ENCODE measurements around the gene PRDM16. TPM values are rescaled to one million over a fixed set of nuclear protein-coding genes. Genes with fewer than 3 reads are reported as not detected.

PRDM16 gene
- total and polyA plus RNA-seq, 2 of the 13 experiments (the other 11 are each of a cell fraction or from before 2014, with no cell fraction given) = 0.15 to 0.81 TPM

DNA sequence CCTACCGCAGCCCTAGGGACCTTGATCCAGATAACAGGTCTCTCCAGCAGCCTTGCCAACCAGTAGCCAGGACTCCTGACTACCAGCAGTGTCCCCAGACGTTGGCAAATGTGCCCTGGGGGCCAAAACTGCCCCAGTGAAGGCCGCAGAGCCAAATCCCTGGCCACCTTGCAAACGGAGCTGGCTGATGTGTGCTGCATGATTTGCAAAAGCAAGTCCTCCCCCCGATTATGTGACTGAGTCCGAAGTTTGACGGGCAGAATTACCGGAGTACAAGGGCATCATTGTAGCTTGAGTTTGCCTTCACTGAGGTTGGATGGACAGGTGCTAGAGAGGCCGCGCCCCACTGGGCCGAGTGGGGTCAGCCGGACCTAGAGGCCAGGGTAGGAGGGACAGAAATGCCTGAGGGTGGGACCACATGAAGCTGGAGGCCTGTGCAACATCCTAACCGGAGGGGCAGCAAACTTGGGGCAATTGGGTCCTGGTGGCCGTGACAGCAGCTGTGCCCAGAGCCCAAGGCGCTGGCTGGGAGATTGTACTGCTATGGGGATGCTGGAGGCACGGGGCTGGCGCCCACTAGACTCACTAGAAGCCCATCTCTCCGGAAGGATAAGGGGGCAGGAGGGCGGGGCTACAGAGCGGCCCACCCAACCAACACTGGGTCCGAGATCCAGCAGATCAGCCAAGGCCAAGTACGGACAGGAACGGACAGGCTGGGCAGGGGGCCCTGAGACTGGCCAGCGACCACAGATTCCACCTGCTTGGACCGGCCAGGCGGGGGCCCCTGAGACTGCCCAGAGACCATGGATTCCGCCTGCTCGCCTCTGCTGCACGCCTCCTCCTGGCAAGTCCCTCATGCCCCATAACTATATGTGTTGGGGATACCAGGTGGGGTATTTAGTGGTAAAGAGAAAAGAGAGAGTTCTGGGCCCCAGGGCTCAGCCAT is 388.2 kb downstream of the PRDM16 start:
- ChIA-PET CTCF (ENCODE audit: low intra/inter-chr PET ratio, low total read pairs) (interaction anchor here (1.5 kb wide), 1 partner anchor 14 kb away, joined by 3 read pairs; no protein-coding TSS in a partner anchor), POLR2A (interaction anchor here (0.6 to 11.4 kb wide), 12 partner anchors 8 to 1226 kb away, joined by 3 to 282 read pairs (median 4); no protein-coding TSS in a partner anchor)
- no peaks in the 10 kb centered on the region for H3K9me3 ChIP-seq (ENCODE audit: low read length)
- peak overlapping the region; percentile 67 to 79 (median 70) for H3K4me3 ChIP-seq (replicated peaks in 1 of 3; ENCODE audit: insufficient read depth in 1 of 3, low read depth in 2 of 3, low read length in 3 of 3)
- peaks cover 0 to 2% of the 10 kb centered on the region in 2 experiments; a peak in 1 of 5 replicates for H3K36me3 ChIP-seq (replicated peaks in 1 of 2; ENCODE audit: control insufficient read depth in 1 of 2, insufficient read depth in 2 of 2, low read length in 2 of 2)
- DNase-seq (ENCODE audit: low spot score) (peak; percentile 97), FAIRE-seq (peak; percentile 96), ATAC-seq (peak; percentile 67)
- no peaks in the 10 kb centered on the region for H3K27me3 ChIP-seq (ENCODE audit: control insufficient read depth in 1 of 2, insufficient read depth in 2 of 2, low read length in 2 of 2)
- no peaks in the 10 kb centered on the region; the same call in 1 of the 2 replicates for H4K20me1 ChIP-seq (ENCODE audit: insufficient read depth, low read length)
- H3K4me2 ChIP-seq (ENCODE audit: low read depth, low read length) = peak overlapping the region; percentile 99
- BruUV-seq (replicated peaks) = no TSS peak
- intact Hi-C loops (cut with micrococcal nuclease; ENCODE audit: unreplicated experiment) = no loop called here
- WGBS (ENCODE audit: low lambda C conversion rate) = 3% methylated on average over 11 of the region's 29 CpGs
- H3K79me2 ChIP-seq (ENCODE audit: insufficient read depth, low read length) = peaks cover 43% of the 10 kb centered on the region
- H3K27ac ChIP-seq (ENCODE audit: extremely low read length, insufficient read depth, low read length) = peak overlapping the region; percentile 98
- H3K4me1 ChIP-seq (ENCODE audit: insufficient read depth, low read length) = peaks cover 87% of the 10 kb centered on the region
- no peak overlapping the region for H2AFZ ChIP-seq (ENCODE audit: low read length)
- peak overlapping the region; percentile 86 for H3K9ac ChIP-seq (ENCODE audit: insufficient read depth, low read depth, low read length)
- in situ Hi-C loops (cut with HindIII; ENCODE audit: extremely low pct_ligation_motif_present, low pct_unique_long_range_greater_than_20kb) = no loop called here
- peak; percentile 24; the same call in 1 of the 2 replicates for TF ChIP-seq FOSL2 (CRISPR knock-in tag; IDR thresholded peaks at IDR 0.05)
- no peak for TF ChIP-seq SIN3A (IDR thresholded peaks at IDR 0.05; ENCODE audit: borderline replicate concordance, low read depth, low read length)
- TF ChIP-seq, protein P1, sequence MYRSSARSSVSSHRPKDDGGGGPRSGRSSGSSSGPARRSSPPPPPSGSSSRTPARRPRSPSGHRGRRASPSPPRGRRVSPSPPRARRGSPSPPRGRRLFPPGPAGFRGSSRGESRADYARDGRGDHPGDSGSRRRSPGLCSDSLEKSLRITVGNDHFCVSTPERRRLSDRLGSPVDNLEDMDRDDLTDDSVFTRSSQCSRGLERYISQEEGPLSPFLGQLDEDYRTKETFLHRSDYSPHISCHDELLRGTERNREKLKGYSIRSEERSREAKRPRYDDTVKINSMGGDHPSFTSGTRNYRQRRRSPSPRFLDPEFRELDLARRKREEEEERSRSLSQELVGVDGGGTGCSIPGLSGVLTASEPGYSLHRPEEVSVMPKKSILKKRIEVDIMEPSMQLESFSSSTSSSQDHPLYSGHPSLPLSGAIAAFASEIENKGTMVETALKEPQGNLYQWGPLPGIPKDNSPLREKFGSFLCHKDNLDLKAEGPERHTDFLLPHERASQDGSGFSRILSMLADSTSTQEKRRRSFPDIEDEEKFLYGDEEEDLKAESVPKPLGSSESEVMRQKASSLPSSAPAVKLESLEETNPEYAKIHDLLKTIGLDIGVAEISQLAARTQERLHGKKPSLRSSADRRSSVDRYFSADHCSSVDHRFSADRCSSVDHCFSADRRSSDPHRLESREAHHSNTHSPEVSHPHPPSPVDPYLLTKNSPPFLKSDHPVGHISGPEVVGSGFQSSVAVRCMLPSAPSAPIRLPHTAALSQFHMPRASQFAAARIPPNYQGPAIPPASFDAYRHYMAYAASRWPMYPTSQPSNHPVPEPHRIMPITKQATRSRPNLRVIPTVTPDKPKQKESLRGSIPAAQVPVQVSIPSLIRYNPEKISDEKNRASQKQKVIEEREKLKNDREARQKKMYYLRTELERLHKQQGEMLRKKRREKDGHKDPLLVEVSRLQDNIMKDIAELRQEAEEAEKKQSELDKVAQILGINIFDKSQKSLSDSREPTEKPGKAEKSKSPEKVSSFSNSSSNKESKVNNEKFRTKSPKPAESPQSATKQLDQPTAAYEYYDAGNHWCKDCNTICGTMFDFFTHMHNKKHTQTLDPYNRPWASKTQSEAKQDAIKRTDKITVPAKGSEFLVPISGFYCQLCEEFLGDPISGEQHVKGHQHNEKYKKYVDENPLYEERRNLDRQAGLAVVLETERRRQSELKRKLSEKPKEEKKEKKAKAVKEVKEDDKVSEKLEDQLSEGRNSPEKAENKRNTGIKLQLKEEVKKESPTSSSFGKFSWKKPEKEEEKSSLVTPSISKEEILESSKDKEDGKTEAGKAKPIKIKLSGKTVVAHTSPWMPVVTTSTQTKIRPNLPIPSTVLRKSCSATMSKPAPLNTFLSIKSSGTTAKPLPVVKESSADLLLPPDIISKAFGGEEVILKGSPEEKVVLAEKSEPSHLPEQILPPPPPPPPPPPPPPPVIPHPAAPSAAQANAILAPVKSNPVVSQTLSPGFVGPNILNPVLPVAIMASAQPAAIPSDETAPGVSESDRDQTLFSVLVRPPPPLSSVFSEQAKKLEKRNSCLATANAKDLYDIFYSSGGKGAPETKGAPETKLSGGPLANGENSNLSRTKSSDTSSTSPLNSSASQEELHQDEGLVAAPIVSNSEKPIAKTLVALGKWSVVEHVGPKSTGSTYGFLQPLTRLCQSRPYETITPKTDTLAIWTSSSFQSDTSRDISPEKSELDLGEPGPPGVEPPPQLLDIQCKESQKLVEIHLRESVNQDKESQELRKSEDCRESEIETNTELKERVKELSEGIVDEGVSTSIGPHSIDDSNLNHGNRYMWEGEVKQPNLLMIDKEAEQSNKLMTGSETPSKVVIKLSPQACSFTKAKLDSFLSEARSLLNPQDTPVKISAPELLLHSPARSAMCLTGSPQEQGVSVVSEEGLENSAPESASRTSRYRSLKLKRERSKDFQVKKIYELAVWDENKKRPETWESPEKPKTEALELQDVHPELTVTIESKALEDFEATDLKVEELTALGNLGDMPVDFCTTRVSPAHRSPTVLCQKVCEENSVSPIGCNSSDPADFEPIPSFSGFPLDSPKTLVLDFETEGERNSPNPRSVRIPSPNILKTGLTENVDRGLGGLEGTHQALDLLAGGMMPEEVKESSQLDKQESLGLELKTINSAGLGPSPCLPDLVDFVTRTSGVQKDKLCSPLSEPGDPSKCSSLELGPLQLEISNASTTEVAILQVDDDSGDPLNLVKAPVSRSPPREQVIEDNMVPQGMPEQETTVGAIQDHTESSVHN (CRISPR knock-in tag; IDR thresholded peaks at IDR 0.05) = no peak
- TF ChIP-seq, protein P2, sequence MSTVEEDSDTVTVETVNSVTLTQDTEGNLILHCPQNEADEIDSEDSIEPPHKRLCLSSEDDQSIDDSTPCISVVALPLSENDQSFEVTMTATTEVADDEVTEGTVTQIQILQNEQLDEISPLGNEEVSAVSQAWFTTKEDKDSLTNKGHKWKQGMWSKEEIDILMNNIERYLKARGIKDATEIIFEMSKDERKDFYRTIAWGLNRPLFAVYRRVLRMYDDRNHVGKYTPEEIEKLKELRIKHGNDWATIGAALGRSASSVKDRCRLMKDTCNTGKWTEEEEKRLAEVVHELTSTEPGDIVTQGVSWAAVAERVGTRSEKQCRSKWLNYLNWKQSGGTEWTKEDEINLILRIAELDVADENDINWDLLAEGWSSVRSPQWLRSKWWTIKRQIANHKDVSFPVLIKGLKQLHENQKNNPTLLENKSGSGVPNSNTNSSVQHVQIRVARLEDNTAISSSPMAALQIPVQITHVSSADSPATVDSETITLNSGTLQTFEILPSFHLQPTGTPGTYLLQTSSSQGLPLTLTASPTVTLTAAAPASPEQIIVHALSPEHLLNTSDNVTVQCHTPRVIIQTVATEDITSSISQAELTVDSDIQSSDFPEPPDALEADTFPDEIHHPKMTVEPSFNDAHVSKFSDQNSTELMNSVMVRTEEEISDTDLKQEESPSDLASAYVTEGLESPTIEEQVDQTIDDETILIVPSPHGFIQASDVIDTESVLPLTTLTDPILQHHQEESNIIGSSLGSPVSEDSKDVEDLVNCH (CRISPR knock-in tag; IDR thresholded peaks at IDR 0.05) = no peak
- no peak for TF ChIP-seq ADNP (CRISPR knock-in tag; IDR thresholded peaks at IDR 0.05)
- TF ChIP-seq ZSCAN9 (CRISPR knock-in tag; IDR thresholded peaks at IDR 0.05; ENCODE audit: borderline replicate concordance) = 0 out of 2 replicates have a peak, but pooled peaks have one; percentile 17
- TF ChIP-seq, protein P3, sequence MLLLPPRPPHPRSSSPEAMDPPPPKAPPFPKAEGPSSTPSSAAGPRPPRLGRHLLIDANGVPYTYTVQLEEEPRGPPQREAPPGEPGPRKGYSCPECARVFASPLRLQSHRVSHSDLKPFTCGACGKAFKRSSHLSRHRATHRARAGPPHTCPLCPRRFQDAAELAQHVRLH (CRISPR knock-in tag; IDR thresholded peaks at IDR 0.05; ENCODE audit: borderline replicate concordance, low read depth) = peak; percentile 18; the same call in 1 of the 2 replicates
- TF ChIP-seq, protein P4, sequence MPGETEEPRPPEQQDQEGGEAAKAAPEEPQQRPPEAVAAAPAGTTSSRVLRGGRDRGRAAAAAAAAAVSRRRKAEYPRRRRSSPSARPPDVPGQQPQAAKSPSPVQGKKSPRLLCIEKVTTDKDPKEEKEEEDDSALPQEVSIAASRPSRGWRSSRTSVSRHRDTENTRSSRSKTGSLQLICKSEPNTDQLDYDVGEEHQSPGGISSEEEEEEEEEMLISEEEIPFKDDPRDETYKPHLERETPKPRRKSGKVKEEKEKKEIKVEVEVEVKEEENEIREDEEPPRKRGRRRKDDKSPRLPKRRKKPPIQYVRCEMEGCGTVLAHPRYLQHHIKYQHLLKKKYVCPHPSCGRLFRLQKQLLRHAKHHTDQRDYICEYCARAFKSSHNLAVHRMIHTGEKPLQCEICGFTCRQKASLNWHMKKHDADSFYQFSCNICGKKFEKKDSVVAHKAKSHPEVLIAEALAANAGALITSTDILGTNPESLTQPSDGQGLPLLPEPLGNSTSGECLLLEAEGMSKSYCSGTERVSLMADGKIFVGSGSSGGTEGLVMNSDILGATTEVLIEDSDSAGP (CRISPR knock-in tag; IDR thresholded peaks at IDR 0.05; ENCODE audit: borderline replicate concordance) = no peak; the same call in 1 of the 2 replicates
- TF ChIP-seq TBX3 (IDR thresholded peaks at IDR 0.05; ENCODE audit: borderline replicate concordance) = 0 out of 2 replicates have a peak, but pooled peaks have one; percentile 38
